Left lobe of liver (tissue), 2 donors: Measurements from ENCODE around the gene PKP2. TPM values are rescaled to one million over a fixed set of nuclear protein-coding genes. Genes with fewer than 3 reads are reported as not detected.

Source experiments
- ATAC-seq: fragments of 200-7000 bp; cut with Tn5 transposase; one replicate; pipeline ENCODE4 v1.9.1; 2020; ENCODE audit warnings: mild to moderate bottlenecking, moderate library complexity
- DNase-seq: peaks from one replicate; pipeline ENCODE4 v3.0.0-alpha.2; 2020; ENCODE audit warnings: low spot score
- total RNA-seq: library from RNA; stranded (reverse); gene quantifications from one replicate; pipeline ENCODE4 v1.2.1, GENCODE V29; 2021
- donor health status: DM: no; HTN: no; CAD: no; lungs with moderate emphysema.
- donor health status: DM: no; HTN: yes; CAD: no.

Gene PKP2
- total RNA-seq, 1 donor from 2014 or later = 21.4 TPM

DNA sequence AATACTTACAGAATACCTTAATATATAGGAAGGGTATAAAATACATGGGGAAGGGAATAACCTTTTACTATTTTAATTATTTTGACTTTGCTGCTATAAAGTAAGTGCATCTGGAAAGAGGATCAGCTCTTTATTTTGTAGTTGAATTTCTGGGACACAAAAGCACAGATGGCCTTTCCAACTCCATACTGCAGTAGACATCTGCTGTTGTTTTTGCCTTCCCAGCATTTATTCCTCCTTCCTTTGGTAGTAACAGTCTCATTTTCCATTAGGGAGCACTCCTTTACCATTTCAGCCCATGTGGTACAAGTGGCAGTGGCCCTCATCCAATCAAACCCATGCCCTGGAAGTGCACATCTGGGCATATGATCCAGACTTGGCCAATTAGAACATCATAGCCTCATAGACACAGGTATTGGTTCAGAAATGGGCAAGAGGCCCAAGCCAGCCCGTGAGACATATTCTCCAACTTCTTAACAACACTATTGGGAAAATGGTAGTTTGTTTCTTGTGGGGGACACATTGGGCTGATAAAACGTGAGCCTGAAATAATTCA lies 76.1 kb downstream of the PKP2 start:
- DNase-seq (no peak), ATAC-seq (no peak)

DNA sequence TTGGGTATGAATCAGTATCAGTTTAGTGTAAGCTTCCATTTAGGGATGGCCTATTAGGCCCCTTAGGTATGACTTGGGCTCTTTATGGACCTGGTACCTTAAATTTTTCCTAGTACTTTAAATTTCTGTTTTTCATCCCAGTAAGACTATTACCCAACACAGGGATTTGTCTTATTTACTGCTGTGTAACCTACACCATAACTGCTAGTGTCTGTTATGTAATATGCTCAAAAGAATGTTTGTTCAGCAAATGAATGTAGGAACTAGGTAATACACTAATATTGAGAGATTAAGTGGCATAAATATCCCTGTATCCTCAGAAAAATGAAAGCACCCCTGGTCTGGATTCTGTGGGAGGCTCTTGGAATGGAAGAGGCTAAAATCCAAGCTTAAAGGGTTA lies 77.2 kb downstream of the PKP2 start:
- ATAC-seq (peak; percentile 73), DNase-seq (no peak)

DNA sequence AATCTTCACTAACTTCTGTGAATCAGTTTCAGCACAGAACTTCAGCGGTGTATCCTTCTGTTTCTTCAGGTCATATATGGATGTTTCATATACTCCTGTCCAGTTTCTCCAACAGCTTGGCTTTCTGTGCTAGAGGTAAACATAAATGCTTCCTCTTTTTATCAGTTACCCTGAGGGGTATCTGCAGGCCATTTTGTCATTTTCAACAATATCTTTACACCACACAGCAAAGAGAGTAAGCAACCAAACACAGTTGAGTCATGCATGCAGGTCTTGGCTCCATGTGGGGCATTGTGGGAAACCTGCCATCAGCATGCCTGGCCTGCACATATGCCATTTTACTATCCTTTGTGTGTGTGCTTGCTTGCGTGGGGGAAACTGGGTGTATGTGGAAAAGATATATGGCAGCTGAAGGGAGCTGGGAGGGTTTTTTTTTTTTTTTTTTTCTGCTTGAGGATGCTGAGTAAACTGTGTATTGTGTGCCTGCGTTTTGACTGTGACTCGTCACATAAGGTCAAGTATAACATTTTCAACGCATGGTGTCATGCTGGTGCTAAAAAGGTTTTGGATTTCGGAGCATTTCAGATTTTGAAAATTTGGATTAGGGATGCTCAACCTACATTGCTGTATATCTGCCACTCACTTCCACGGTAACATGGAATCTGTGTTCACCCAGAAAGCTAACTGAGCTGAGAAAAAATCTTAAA lies 84.7 kb downstream of the PKP2 start:
- no peak for ATAC-seq
- DNase-seq = no peak

DNA sequence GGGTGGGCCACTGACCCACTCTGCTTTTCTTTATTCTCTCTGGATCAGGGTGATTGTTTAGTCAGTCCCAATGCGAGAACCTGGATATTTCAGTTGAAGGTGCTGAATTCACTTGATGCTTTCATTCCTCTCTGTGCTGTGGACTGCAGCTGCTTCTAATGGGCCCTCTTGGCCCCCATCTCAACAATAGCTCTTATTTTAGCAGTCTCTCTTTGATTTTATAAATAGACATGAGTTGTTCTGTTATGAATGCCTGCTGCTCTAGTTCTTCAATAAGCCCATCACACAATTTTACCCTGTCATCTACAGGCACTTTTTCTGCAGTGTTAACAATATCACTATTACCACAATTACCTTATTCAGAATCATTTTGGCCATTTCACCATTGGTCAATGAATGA lies 86.7 kb downstream of the PKP2 start:
- no peak for DNase-seq
- ATAC-seq = no peak

DNA sequence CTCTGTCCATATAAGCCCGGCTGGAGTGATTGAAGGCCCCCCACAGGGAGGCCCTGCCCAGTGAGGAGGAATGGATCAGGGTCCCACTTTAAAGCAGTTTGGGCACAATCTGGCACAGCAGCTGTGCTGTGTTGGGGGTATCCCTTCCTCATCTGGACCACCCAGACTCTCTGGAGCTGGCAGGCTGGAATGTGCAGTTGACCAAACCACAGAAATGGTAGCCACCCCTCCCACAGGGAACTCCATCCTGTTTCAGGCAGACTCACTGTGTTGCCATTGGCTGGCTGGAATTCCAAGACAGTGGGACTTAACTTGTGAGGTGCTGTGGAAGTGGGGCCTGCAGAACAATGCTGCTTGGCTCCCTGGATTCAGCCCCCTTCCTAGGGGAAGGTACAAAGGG lies 87.4 kb downstream of the PKP2 start:
- no peak for DNase-seq
- no peak for ATAC-seq

DNA sequence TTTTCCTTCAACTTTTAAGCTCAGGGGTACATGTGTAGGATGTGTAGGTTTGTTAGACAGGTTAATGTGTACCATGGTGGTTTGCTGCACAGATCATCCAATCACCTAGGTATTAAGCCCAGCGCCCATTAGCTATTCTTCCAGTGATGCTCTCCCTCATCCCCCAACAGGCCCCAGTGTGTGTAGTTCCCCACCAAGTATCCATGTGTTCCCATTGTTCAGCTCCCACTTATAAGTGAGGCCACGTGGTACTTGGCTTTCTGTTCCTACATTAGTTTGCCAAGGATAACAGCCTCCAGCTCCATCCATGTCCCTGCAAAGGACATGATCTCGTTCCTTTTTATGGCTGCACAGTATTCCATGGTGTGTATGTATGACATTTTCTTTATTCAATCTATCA lies 92.3 kb downstream of the PKP2 start:
- ATAC-seq = no peak
- DNase-seq = no peak

DNA sequence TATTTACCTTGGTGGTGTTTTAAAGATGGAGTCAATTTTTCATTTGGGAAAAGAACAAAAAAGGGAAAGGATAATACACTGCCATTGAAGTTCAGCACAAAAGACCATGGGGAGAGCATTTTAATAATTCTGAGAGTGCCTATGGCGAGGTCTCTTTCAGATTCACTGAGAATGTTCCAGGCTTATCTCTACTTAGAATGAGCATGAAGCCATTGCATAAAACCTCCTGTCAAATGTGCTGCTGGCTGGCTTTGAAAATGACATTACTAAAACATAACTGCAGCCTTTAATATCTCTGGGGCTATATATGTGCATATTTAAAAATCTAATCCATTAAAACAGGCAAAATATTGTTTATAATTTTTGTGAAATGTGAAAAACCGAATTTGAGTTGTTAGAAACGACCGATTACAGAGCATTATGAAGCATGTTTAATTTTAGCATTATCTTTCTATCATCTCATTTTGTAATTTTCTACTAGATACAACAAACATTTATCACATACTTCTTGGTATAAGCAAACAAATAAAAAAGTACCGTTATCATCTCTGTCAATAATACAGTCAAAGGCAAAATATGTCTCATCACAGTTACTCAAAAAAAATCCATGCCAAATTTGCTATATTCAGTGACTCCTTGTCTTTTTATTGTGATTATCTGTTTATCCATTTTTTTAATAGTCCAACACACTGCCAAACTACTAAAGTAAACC lies 95.2 kb downstream of the PKP2 start:
- no peak for DNase-seq
- ATAC-seq = no peak

DNA sequence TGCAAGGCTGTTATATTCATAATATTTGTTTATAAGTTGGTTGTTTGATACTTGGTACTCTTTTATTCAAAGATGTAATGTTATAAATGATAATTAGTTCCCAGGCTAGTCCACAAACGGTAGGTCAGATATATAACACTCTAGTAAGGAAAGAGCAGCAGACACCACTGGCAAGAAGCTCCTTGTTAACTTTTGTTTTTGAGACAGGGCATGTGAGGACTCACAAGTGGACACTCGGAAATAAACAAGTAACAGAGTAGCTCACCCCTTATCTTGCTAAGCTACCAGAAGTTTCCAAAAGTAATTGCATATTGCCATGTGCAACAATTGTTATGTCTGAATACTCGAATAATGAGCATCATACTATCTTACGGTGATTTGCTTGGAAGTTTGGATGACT lies 102.3 kb downstream of the PKP2 start:
- ATAC-seq = no peak
- no peak for DNase-seq

DNA sequence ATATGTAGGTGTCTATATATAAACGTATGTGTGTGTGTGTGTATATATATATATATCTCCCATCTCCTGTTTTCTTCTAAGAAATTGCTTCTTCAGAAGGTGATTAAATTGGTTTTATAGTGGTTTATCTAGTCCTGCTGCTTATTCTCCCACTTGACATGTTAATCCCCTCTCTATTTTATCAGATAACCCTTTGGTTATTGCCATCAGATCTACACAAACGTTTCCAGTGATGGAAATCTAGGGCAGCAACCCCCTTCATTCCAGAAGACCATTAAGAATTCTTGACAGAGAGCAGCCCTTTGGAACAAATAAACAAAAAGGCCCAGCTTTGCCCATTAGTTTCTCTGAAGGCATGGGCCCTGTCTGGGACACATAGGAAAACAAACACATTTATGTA lies 106.7 kb downstream of the PKP2 start:
- DNase-seq = no peak
- no peak for ATAC-seq

DNA sequence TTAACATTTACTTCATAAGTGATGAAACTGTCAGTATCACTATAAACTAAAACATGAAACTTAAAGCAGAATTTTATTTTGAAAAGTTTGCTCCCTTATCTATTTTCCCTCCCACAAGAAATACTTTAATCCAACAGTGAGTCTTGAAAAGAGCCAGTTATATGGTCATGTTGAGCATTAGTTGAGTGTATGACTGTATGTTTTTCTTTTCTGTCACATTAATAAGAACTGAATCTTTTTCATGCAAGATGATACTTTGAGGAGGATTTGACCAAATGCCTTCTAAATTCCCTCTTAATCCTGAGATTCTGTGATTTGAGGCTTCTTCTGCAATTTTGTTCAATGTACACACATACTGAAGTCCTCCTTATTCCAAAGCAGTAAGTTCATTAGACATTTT lies 107.1 kb downstream of the PKP2 start:
- no peak for DNase-seq
- ATAC-seq = no peak

DNA sequence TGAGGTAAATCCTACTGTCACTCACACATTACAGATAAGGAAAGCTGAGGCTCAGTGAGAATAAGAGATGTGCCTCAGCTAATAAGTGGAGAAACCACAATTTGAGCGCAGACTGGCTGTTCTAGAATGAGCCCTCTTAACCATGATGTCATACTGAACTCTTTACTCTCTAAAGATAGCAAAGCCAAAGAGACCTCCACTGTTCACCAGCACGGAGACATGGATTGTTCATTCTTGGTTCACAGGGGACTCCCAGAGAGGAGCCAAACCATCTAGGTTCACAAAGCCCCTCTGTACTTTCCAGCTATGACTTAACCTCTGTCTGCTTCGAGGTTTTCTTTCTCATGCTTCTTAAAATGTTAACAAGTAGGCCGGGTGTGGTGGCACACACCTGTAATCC lies 108.2 kb downstream of the PKP2 start:
- ATAC-seq (no peak), DNase-seq (no peak)

DNA sequence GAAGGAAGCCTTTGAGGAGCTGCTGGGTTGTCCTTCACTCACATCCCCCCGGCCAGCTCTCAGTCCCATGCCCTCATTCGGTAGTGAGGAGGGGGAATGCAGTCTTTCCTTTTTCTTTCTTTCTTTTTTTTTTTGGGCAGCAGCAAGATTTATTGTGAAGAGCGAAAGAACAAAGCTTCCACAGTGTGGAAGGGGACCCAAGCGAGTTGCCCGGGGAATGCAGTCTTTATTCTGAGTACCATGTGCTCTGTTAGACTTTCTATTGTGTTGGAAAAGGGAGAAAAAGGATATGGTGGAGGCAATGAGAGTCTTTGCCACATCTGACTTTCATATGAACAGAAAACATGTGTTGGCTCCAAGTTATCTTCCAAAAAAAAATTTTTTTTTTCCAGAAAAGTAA lies 111.0 kb downstream of the PKP2 start:
- DNase-seq (no peak), ATAC-seq (no peak)

DNA sequence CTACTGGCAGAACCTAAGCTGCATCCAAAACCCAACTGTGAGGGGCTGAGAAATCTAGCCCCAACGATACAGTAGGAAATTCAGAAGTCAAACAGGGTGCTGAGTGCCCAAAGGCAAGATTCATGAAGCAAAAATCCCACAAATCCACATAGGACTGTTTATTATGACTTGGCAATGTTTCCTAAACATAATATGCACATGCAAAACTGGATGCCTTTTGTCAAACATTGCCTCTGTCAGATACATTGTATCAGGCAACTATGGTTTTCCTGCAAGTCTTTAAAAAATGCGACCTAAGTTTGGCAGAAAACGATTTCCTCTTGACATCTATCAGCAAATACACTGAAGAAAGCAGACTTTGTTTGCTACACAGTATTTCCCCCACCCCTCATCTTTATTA lies 113.5 kb downstream of the PKP2 start:
- ATAC-seq (no peak), DNase-seq (no peak)

DNA sequence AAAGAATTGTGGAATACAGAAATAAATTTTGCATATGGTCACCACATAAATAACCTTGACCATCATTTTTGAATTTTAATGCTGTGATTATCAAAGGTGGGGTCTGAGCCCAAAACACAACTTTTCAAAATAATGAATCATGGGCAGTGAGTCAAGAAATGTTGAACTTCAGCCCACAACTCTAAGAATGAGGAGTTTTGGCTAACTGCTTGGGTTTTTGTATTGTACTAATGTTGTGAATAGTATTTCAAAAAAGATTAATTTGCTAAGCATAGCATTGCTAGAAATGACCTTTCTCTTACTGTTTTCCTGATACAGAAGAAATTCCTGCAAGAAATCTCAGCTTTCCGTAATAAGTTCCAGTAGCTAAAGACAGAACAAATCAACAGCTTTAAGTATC lies 116.5 kb downstream of the PKP2 start:
- ATAC-seq (no peak), DNase-seq (no peak)

DNA sequence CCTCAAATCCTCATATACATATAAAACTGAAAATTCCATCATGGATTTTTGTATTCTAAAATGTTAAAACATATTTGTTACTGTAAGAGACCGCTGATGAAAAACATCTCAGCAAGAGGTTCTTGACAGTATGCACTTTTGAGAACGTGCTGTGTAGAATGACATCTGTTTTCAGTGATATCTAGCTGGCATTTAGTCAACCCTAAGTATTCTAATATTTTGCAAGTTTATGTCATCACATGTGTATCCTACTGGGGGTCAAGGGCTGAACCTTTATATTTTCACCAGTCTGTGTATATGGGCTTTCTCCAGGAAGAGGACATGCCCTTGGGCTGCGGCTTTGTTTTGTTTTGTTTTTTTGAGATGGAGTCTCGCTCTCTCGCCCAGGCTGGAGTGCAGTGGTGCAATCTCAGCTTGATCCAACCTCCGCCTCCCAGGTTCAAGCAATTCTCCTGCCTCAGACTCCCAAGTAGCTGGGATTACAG lies 118.8 kb downstream of the PKP2 start:
- DNase-seq (no peak), ATAC-seq (no peak)

DNA sequence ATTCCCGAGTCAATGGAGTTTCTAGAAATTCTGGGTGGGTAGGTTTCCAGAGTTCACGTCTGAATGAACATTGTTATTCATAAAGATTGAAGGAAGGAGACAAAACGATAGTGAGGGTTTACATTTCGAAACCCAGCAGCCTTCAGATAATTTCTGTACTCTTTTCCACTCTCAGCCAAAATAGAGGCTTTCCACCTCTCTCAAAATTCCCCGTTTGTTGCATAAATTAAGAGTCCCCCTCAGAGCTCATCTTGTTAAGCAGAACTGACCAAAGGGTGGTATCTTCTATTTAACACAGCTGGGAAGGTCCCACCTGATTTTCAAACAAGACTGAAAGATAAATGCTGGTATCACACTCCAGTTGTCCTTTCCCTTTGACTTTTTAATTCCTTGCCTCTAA lies 119.4 kb downstream of the PKP2 start:
- DNase-seq (no peak), ATAC-seq (no peak)

DNA sequence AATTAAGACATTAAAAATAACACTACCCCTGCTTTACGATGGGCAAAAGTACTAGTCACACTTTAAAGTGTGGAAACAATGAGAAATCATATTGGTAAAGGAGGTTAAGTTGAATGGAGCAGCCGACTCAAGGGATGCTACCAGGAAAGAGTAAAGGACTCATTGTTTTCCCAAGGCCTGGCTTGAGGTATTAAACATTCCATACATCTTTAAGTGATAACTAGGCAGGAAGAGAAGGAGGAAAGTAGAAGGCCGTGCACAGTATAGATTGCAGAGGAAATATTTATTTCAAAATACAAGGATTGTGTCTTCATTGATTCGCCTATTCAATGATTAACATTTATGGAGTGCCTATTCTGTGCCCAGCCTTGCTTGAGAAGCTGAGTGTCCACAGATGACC lies 120.3 kb downstream of the PKP2 start:
- DNase-seq = no peak
- ATAC-seq = no peak

DNA sequence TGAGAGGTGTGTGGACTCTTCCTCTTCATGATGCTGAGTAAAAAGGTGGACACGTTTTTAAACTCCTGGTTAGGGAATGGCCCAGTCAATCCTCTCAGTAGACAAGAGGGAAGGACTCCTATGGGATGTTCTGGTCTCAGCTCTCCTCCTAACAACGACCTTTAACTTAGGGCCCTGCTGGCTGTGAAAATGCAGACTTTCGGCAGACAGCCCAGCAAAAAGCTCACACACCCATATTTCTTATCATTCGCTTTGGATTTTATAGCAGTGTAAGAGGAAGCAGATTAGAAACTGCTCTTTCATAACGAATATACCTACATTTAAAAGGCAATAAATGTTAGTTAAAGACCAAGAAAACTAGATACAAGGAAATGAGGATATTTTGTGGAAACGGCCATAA lies 122.9 kb downstream of the PKP2 start:
- DNase-seq = no peak
- ATAC-seq = no peak

DNA sequence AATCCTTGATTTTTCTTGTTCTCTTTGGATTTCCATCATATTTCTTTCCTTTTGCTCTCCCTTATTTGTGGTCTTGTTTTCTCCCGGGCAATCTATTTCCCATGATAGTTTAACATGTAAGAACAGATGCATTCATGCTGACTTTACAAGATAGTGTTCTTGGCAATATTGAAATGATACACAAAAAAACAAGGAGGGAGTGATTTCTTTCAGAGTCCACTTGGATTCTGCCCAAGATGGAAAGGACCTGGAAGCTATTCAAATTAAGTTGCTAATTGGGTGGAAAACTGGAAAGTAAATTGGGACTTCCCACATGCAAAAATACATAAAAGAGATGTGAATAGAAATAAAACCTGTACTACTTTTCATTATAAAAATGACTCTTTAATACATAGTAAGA lies 126.4 kb downstream of the PKP2 start:
- ATAC-seq = no peak
- DNase-seq = no peak

DNA sequence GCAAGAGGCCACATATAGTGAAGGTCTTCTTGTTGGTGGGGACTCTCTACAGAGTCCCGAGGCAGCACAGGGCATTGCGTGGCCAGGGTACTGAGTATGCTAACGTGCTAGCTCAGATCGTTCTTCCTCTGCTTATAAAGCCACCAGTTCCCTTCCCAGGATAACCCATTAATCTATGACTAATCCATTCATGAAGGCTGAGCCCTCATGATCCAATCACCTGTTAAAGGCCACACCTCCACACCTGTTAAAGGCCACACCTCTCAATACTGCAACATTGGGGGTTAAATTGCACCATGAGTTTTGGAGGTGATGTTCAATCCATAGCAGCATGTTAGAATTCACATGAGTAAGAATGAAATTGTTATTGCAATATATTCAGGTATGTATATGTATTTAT lies 128.1 kb downstream of the PKP2 start:
- DNase-seq (no peak), ATAC-seq (no peak)

DNA sequence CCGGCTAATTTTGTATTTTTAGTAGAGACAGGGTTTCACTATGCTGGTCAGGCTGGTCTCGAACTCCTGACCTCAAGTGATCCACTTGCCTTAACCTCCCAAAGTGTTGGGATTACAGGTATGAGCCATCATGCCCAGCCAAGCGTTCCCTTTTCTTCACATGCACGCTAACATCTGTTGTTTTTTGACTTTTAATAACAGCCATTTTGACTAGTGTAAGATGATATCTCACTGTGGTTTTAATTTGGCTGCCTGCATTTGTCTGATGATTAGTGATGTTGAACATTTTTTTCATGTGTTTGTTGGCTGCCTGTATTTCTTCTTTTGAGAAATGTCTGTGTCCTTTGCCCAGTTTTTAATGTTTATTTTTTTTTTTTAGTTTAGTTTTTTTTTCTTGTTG lies 130.7 kb downstream of the PKP2 start:
- no peak for DNase-seq
- no peak for ATAC-seq

DNA sequence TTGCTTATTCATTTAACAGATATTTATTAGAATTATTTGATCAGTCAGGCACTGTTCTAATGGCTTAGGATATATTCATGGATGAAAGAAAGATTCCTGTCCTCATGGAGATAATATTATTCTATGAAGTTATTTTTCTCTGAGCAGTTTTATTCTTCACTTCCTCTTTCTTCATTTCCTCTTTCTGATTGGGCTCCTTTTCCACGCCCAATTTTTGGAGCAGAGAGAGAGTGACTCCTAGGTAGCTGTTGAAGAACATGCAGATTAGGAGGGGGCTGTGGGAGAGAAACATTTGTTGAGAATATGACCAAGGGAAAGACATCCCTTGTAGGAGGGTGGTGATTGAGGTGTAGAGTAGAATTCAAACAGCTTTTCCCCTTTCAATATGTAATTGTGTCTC lies 134.9 kb downstream of the PKP2 start:
- ATAC-seq (no peak), DNase-seq (no peak)

DNA sequence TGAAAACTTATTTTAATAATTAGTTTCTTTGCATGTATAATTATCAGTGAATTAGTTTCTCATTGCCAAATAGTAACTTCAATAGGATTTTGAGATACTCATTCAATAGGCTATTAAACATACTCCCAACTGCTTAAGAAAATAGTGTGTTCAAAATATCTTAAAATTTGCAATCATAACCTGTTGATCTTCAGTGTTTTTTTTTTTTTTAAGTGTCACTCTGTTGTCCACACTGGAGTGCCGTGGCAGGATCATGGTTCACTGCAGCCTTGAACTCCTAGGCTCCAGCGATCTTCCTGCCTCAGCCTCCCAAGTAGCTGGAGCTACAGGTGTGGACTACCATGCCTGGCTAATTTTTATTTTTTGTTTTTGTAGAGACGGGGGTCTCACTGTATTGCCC lies 139.4 kb downstream of the PKP2 start:
- DNase-seq = no peak
- no peak for ATAC-seq
